Stimulated activated CD4-positive, alpha-beta T cell treated with anti-CD3 and anti-CD28 coated beads, Interleukin-15, amount 100 ng/mL, for 1 hour (primary cell): ENCODE measurements around the gene UBE2C.

Experiments used
- DNase-seq, 2 donors: peaks; one replicate each; pipeline ENCODE4 v3.0.0-alpha.2; 2020; ENCODE audit warnings: low read depth in 1 of 2, low spot score in 1 of 2

Gene UBE2C

GRCh38 chr20:45832619-45833018 lies 20.2 kb downstream of the UBE2C start:
- DNase-seq: no peak

GRCh38 chr20:45833030-45833882 lies 20.8 kb downstream of the UBE2C start, which contains the start of gene SNX21:
TSS of gene SNX21 (plus strand) at chr20:45833799. CDS start at chr20:45833920, 121 bp downstream.
- DNase-seq: peak in 1 of 2 donors; percentile 12

GRCh38 chr20:45833883-45834796 lies 21.7 kb downstream of the UBE2C start:
- DNase-seq: peak; percentile 15 to 43

- no peak for DNase-seq
These were observed 22.3 kb downstream of the UBE2C start for GRCh38 chr20:45834797-45835161.

GRCh38 chr20:45835329-45835765 lies 22.9 kb downstream of the UBE2C start:
- no peak for DNase-seq

GRCh38 chr20:45835825-45836224 lies 23.4 kb downstream of the UBE2C start:
- no peak for DNase-seq

GRCh38 chr20:45836841-45837240 lies 24.4 kb downstream of the UBE2C start:
- DNase-seq: no peak

- no peak for DNase-seq
These were observed 28.3 kb downstream of the UBE2C start for GRCh38 chr20:45840700-45841198.

- no peak for DNase-seq
These were observed 29.1 kb downstream of the UBE2C start for GRCh38 chr20:45841407-45842129.

- no peak for DNase-seq
These were observed 29.8 kb downstream of the UBE2C start for GRCh38 chr20:45842169-45842812.

GRCh38 chr20:45843506-45843905 lies 31.1 kb downstream of the UBE2C start:
- no peak for DNase-seq

- DNase-seq: no peak
These were observed 33.0 kb downstream of the UBE2C start for GRCh38 chr20:45845452-45845851.

- no peak for DNase-seq
These were observed 36.0 kb downstream of the UBE2C start for GRCh38 chr20:45848421-45848820.

GRCh38 chr20:45848969-45849582 lies 36.6 kb downstream of the UBE2C start:
- no peak for DNase-seq

GRCh38 chr20:45850238-45850637 lies 37.8 kb downstream of the UBE2C start:
- no peak for DNase-seq

- no peak for DNase-seq
These were observed 38.5 kb downstream of the UBE2C start for GRCh38 chr20:45850926-45851325.

GRCh38 chr20:45851501-45851900 lies 39.1 kb downstream of the UBE2C start:
- no peak for DNase-seq

GRCh38 chr20:45852326-45852725 lies 39.9 kb downstream of the UBE2C start:
- no peak for DNase-seq

GRCh38 chr20:45853484-45853883 lies 41.0 kb downstream of the UBE2C start:
- no peak for DNase-seq
